Measurements from ENCODE around the gene SLC44A5.

- TF ChIP-seq, protein P1, sequence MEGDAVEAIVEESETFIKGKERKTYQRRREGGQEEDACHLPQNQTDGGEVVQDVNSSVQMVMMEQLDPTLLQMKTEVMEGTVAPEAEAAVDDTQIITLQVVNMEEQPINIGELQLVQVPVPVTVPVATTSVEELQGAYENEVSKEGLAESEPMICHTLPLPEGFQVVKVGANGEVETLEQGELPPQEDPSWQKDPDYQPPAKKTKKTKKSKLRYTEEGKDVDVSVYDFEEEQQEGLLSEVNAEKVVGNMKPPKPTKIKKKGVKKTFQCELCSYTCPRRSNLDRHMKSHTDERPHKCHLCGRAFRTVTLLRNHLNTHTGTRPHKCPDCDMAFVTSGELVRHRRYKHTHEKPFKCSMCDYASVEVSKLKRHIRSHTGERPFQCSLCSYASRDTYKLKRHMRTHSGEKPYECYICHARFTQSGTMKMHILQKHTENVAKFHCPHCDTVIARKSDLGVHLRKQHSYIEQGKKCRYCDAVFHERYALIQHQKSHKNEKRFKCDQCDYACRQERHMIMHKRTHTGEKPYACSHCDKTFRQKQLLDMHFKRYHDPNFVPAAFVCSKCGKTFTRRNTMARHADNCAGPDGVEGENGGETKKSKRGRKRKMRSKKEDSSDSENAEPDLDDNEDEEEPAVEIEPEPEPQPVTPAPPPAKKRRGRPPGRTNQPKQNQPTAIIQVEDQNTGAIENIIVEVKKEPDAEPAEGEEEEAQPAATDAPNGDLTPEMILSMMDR (IDR thresholded peaks at IDR 0.05; ENCODE audit: low read depth, low read length), result no peak
- TF ChIP-seq EZH2phosphoT487 (IDR thresholded peaks at IDR 0.05; ENCODE audit: low read depth), result no peak
These were observed 91.1 kb downstream of the SLC44A5 start for GRCh38 chr1:75519651-75520427.
